ENCODE results near the gene TVP23A.
"Not testable (repeated sequence)": the region's sequence is repeated elsewhere in the genome, so short reads cannot be mapped to it uniquely, and the experiment has no call there.

The TVP23A gene

GRCh38 chr16:10744370-10745030 is 74.1 kb downstream of the TVP23A start:
- no peak for DNase-seq

GRCh38 chr16:10743610-10744369 is 74.8 kb downstream of the TVP23A start, which contains the start of gene NUBP1:
TSS of gene NUBP1 (plus strand) at chr16:10743842. CDS start at chr16:10743864, 22 bp downstream.
- DNase-seq: peak; percentile 91

GRCh38 chr16:10743227-10743609 is 75.4 kb downstream of the TVP23A start:
- DNase-seq: peak; percentile 29

GRCh38 chr16:10741844-10742243 is 76.8 kb downstream of the TVP23A start:
- no peak for DNase-seq

- DNase-seq: not testable (repeated sequence)
These were observed 77.3 kb downstream of the TVP23A start for GRCh38 chr16:10741249-10741648.

- DNase-seq: no peak
These were observed 77.8 kb downstream of the TVP23A start for GRCh38 chr16:10740845-10741208.

GRCh38 chr16:10740000-10740844 is 78.4 kb downstream of the TVP23A start:
- DNase-seq: no peak

- no peak for DNase-seq
These were observed 80.1 kb downstream of the TVP23A start for GRCh38 chr16:10738231-10739077.

- DNase-seq: peak; percentile 64
These were observed 81.4 kb downstream of the TVP23A start for GRCh38 chr16:10737068-10737625.

GRCh38 chr16:10731790-10732189 is 86.8 kb downstream of the TVP23A start:
- DNase-seq: no peak

GRCh38 chr16:10729104-10730048 is 89.2 kb downstream of the TVP23A start:
- DNase-seq: no peak

- no peak for DNase-seq
These were observed 90.3 kb downstream of the TVP23A start for GRCh38 chr16:10728003-10728887.
